ENCODE data around the gene STAC3. TPM values are rescaled to one million over a fixed set of nuclear protein-coding genes. Genes with fewer than 3 reads are reported as not detected.

Gene STAC3
- total and polyA plus RNA-seq, 2 of the 13 experiments (the other 11 are each of a cell fraction or from before 2014, with no cell fraction given): 0.18 to 0.22 TPM

DNA sequence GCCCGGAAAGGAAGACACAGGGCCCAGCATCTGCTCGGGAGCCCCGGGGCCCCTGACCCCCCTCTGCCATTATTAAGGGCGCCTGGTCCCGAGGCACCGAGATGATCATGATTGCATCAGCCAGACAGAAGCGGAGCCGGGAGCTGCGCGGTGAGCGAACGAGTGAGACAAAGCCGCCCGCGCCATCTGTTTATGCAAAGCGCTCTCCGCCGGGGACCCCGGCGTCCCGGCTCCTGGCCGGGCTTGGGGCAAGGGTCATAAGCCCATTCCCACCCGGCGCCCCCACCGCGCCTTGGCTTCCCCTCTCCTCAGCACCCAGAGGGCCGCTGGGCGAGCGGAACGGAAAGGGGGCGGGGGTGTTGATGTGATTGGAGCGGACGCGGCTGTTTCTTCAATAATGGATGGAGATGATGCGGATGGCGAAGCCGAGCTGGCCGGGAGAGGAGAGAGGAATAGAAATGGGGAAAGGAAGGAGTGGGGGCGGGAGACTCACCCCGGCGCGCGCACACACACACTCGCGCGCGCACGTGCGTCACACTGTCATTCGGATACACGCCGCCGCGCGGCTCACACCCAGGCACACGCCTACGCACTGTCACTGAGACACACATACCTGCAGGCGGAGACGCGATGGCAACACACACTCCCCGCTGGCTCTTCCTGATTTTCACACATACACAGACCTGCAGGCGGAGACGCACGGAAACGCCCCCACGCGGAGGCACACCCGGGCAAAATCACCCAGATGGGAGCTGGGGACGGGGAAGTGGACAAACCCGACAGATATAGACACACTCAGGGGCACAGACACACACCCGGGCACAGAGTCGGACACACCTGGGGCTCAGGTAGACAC lies 10.7 kb downstream of the STAC3 start (continued):
- TF ChIP-seq CAMTA2 (CRISPR knock-in tag; IDR thresholded peaks at IDR 0.05; ENCODE audit: borderline replicate concordance) (no peak), TEAD2 (CRISPR knock-in tag; IDR thresholded peaks at IDR 0.05) (no peak), ZNF530 (CRISPR knock-in tag; IDR thresholded peaks at IDR 0.05; ENCODE audit: low read depth) (no peak), REL (CRISPR knock-in tag; conservative IDR thresholded peaks at IDR 0.05) (no peak), NR2F6 (IDR thresholded peaks at IDR 0.05) (no peak), NR2F6 (CRISPR knock-in tag; IDR thresholded peaks at IDR 0.05) (no peak), PHF21A (CRISPR knock-in tag; IDR thresholded peaks at IDR 0.05) (no peak), NFYC (CRISPR knock-in tag; IDR thresholded peaks at IDR 0.05) (no peak), MTA1 (CRISPR knock-in tag; IDR thresholded peaks at IDR 0.05; ENCODE audit: borderline replicate concordance) (0 out of 2 replicates have a peak, but pooled peaks have one; percentile 10), RBM39 (IDR thresholded peaks at IDR 0.05; ENCODE audit: low read depth, low read length, poor library complexity, severe bottlenecking) (peak; percentile 93), CHCHD3 (CRISPR knock-in tag; IDR thresholded peaks at IDR 0.05) (no peak), FOXM1 (CRISPR knock-in tag; IDR thresholded peaks at IDR 0.05) (no peak), TMF1 (CRISPR knock-in tag; IDR thresholded peaks at IDR 0.05; ENCODE audit: low read depth) (no peak), KDM1A (CRISPR knock-in tag; IDR thresholded peaks at IDR 0.05) (no peak), ZNF441 (CRISPR knock-in tag; IDR thresholded peaks at IDR 0.05; ENCODE audit: borderline replicate concordance) (no peak), FOXA3 (CRISPR knock-in tag; IDR thresholded peaks at IDR 0.05) (no peak), SRSF9 (IDR thresholded peaks at IDR 0.05; ENCODE audit: borderline replicate concordance, insufficient read depth, low read depth, low read length, poor library complexity, severe bottlenecking) (no peak)
- TF ChIP-seq, protein P1, sequence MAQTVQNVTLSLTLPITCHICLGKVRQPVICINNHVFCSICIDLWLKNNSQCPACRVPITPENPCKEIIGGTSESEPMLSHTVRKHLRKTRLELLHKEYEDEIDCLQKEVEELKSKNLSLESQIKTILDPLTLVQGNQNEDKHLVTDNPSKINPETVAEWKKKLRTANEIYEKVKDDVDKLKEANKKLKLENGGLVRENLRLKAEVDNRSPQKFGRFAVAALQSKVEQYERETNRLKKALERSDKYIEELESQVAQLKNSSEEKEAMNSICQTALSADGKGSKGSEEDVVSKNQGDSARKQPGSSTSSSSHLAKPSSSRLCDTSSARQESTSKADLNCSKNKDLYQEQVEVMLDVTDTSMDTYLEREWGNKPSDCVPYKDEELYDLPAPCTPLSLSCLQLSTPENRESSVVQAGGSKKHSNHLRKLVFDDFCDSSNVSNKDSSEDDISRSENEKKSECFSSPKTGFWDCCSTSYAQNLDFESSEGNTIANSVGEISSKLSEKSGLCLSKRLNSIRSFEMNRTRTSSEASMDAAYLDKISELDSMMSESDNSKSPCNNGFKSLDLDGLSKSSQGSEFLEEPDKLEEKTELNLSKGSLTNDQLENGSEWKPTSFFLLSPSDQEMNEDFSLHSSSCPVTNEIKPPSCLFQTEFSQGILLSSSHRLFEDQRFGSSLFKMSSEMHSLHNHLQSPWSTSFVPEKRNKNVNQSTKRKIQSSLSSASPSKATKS (CRISPR knock-in tag; IDR thresholded peaks at IDR 0.05): no peak
- TF ChIP-seq, protein P2, sequence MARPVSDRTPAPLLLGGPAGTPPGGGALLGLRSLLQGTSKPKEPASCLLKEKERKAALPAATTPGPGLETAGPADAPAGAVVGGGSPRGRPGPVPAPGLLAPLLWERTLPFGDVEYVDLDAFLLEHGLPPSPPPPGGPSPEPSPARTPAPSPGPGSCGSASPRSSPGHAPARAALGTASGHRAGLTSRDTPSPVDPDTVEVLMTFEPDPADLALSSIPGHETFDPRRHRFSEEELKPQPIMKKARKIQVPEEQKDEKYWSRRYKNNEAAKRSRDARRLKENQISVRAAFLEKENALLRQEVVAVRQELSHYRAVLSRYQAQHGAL (CRISPR knock-in tag; IDR thresholded peaks at IDR 0.05; ENCODE audit: not compliant biosample characterization): no peak
- TF ChIP-seq, protein P3, sequence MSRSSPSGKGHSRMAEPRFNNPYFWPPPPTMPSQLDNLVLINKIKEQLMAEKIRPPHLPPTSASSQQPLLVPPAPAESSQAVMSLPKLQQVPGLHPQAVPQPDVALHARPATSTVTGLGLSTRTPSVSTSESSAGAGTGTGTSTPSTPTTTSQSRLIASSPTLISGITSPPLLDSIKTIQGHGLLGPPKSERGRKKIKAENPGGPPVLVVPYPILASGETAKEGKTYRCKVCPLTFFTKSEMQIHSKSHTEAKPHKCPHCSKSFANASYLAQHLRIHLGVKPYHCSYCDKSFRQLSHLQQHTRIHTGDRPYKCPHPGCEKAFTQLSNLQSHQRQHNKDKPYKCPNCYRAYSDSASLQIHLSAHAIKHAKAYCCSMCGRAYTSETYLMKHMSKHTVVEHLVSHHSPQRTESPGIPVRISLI (CRISPR knock-in tag; IDR thresholded peaks at IDR 0.05; ENCODE audit: borderline replicate concordance): no peak
- TF ChIP-seq, protein P4, sequence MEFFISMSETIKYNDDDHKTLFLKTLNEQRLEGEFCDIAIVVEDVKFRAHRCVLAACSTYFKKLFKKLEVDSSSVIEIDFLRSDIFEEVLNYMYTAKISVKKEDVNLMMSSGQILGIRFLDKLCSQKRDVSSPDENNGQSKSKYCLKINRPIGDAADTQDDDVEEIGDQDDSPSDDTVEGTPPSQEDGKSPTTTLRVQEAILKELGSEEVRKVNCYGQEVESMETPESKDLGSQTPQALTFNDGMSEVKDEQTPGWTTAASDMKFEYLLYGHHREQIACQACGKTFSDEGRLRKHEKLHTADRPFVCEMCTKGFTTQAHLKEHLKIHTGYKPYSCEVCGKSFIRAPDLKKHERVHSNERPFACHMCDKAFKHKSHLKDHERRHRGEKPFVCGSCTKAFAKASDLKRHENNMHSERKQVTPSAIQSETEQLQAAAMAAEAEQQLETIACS (CRISPR knock-in tag; IDR thresholded peaks at IDR 0.05): peak; percentile 64
- TF ChIP-seq, protein P5, sequence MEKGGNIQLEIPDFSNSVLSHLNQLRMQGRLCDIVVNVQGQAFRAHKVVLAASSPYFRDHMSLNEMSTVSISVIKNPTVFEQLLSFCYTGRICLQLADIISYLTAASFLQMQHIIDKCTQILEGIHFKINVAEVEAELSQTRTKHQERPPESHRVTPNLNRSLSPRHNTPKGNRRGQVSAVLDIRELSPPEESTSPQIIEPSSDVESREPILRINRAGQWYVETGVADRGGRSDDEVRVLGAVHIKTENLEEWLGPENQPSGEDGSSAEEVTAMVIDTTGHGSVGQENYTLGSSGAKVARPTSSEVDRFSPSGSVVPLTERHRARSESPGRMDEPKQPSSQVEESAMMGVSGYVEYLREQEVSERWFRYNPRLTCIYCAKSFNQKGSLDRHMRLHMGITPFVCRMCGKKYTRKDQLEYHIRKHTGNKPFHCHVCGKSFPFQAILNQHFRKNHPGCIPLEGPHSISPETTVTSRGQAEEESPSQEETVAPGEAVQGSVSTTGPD (CRISPR knock-in tag; IDR thresholded peaks at IDR 0.05): no peak
